ENCODE measurements around the gene ZNF492. TPM values are rescaled to one million over a fixed set of nuclear protein-coding genes. Genes with fewer than 3 reads are reported as not detected.

ZNF492 gene
- total RNA-seq, 1 experiment from 2014 or later = not detected

GRCh38 chr19:22620401-22620800 lies 13.7 kb upstream of the ZNF492 start:
- DNase-seq = no peak
- H3K4me3 Mint-ChIP-seq = no peak overlapping the region
- no peak overlapping the region for H3K4me2 ChIP-seq (ENCODE audit: insufficient read depth, insufficient read length, low read length)
- no peak overlapping the region for H4K8ac ChIP-seq (replicated peaks; ENCODE audit: insufficient read length, low read depth, low read length)
- H2BK20ac ChIP-seq (ENCODE audit: low read depth, low read length, poor library complexity, severe bottlenecking) = no peak overlapping the region
- no peak overlapping the region for H2BK12ac ChIP-seq (ENCODE audit: insufficient read length, low read depth, low read length)
- H4K91ac ChIP-seq (ENCODE audit: insufficient read length, low read depth, low read length) = no peak overlapping the region
- H3K27me3 ChIP-seq (ENCODE audit: insufficient read depth, low read length) = no peaks in the 10 kb centered on the region
- peaks cover 87% of the 10 kb centered on the region for H3K9me3 ChIP-seq (ENCODE audit: control insufficient read depth, low read depth, low read length)
- no peak overlapping the region for H2BK5ac ChIP-seq (ENCODE audit: insufficient read length, low read length)
- H3K18ac ChIP-seq (ENCODE audit: insufficient read length, low read depth, low read length) = no peak overlapping the region
- H4K5ac ChIP-seq (ENCODE audit: insufficient read length, low read depth, low read length) = no peak overlapping the region
- no peaks in the 10 kb centered on the region for H4K20me1 ChIP-seq (ENCODE audit: control insufficient read depth, insufficient read depth, insufficient read length)
- no peak overlapping the region for H2AK5ac ChIP-seq (ENCODE audit: insufficient read length, low read length)
- H3K14ac ChIP-seq (ENCODE audit: insufficient read depth, low read length) = no peak overlapping the region
- H3K4me1 ChIP-seq (ENCODE audit: insufficient read depth, low read length) = no peaks in the 10 kb centered on the region
- H3K79me1 ChIP-seq (ENCODE audit: insufficient read depth, low read depth, low read length, poor library complexity, severe bottlenecking) = no peaks in the 10 kb centered on the region
- peaks cover 5 to 14% (median 7%) of the 10 kb centered on the region in 3 experiments; a peak in 6 of 7 replicates for H3K36me3 Mint-ChIP-seq (ENCODE audit: insufficient read depth in 1 of 3, low read depth in 3 of 3)
- no peaks in the 10 kb centered on the region for H3K4me1 Mint-ChIP-seq
- no peak for TF ChIP-seq CTCF (conservative IDR thresholded peaks at IDR 0.05)
- no CpG with 5 or more reads among the region's 6 CpGs for WGBS (ENCODE audit: extremely low coverage, insufficient read length, low lambda C conversion rate)
- peaks cover 3% of the 10 kb centered on the region; the same call in 1 of the 2 replicates for H3K27me3 Mint-ChIP-seq (ENCODE audit: low read depth)
- H2BK120ac ChIP-seq (ENCODE audit: low read depth, low read length, poor library complexity, severe bottlenecking) = no peak overlapping the region
- H3K23ac ChIP-seq (ENCODE audit: insufficient read length, low read depth, low read length) = no peak overlapping the region
- H3K4ac ChIP-seq (ENCODE audit: low read depth, low read length) = no peak overlapping the region
- H3K56ac ChIP-seq (ENCODE audit: insufficient read length, low read depth, low read length) = no peak overlapping the region
- H3K9me3 Mint-ChIP-seq = peaks cover 79 to 85% of the 10 kb centered on the region in 2 experiments
- no peak overlapping the region for H2AFZ ChIP-seq (ENCODE audit: low read length)
- no peak overlapping the region for H3K27ac ChIP-seq (ENCODE audit: insufficient read length, low read depth, low read length)
- no peaks in the 10 kb centered on the region for H3K79me2 ChIP-seq (ENCODE audit: insufficient read depth, low read length)
- H2BK15ac ChIP-seq (ENCODE audit: low read depth, low read length) = no peak overlapping the region
- no peak overlapping the region for H3K27ac Mint-ChIP-seq
- H3K23me2 ChIP-seq (ENCODE audit: insufficient read length, low read depth, low read length, poor library complexity, severe bottlenecking) = no peaks in the 10 kb centered on the region
- H3T11ph ChIP-seq (ENCODE audit: low read length) = no peak overlapping the region
- H3K9ac ChIP-seq (ENCODE audit: extremely low read depth, insufficient read length, low read length) = no peak overlapping the region
